LNCaP clone FGC (cell line): ENCODE data around the gene KLRB1.
"Not testable (repeated sequence)": the region's sequence is repeated elsewhere in the genome, so short reads cannot be mapped to it uniquely, and the experiment has no call there.

Source experiments
- DNase-seq: peaks from one replicate; pipeline ENCODE4 v3.0.0-alpha.2; 2011; ENCODE audit warnings: low read depth
- H3K4me3 ChIP-seq: 2 replicates; pipeline ENCODE4 v1.5.1; 2011; ENCODE audit warnings: mild to moderate bottlenecking, low read depth, low read length, control low read depth
- TF ChIP-seq, protein P1 (sequence below): IDR thresholded peaks from 2 replicates; pipeline ENCODE4 v1.5.1; 2012; ENCODE audit warnings: mild to moderate bottlenecking; ENCODE audit not compliant: control insufficient read depth, insufficient read depth; ENCODE audit errors: extremely low read depth

KLRB1 gene

GRCh38 chr12:9646794-9647781 is 39.4 kb upstream of the KLRB1 start:
- no peak for DNase-seq
- TF ChIP-seq, protein P1, sequence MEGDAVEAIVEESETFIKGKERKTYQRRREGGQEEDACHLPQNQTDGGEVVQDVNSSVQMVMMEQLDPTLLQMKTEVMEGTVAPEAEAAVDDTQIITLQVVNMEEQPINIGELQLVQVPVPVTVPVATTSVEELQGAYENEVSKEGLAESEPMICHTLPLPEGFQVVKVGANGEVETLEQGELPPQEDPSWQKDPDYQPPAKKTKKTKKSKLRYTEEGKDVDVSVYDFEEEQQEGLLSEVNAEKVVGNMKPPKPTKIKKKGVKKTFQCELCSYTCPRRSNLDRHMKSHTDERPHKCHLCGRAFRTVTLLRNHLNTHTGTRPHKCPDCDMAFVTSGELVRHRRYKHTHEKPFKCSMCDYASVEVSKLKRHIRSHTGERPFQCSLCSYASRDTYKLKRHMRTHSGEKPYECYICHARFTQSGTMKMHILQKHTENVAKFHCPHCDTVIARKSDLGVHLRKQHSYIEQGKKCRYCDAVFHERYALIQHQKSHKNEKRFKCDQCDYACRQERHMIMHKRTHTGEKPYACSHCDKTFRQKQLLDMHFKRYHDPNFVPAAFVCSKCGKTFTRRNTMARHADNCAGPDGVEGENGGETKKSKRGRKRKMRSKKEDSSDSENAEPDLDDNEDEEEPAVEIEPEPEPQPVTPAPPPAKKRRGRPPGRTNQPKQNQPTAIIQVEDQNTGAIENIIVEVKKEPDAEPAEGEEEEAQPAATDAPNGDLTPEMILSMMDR: no peak
- H3K4me3 ChIP-seq: peak overlapping the region; percentile 75

DNA sequence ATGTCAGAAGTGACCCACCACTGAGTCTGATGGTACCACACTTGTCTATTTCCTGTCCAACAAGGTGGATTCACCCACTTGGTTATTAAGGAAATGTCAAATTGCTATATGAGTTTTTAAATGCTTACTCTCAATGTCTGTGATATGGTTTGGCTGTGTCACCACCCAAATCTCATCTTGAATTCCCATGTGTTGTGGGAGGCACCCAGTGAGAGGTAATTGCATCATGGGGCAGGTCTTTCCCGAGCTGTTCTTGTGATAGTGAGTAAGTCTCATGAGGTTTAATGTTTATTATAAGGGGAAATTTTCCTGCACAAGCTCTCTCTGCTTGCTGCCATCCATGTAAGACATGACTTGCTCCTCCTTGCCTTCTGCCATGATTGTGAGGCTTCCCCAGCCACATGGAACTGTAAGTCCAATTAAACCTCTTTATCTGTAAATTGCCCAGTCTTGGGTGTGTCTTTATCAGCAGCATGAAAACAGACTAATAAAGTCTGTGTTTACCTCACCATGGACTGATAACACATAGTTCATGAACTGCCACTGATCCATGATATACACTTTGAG is 37.4 kb upstream of the KLRB1 start:
- not testable (repeated sequence) for DNase-seq, H3K4me3 ChIP-seq

- no peak for DNase-seq
- TF ChIP-seq, protein P1: no peak
- H3K4me3 ChIP-seq: no peak overlapping the region
Measured at GRCh38 chr12:9643266-9643660, 35.5 kb upstream of the KLRB1 start.

GRCh38 chr12:9642606-9643265 is 35.0 kb upstream of the KLRB1 start:
- no peak for DNase-seq
- H3K4me3 ChIP-seq: no peak overlapping the region
- TF ChIP-seq, protein P1: no peak

- TF ChIP-seq, protein P1: no peak
- H3K4me3 ChIP-seq: no peak overlapping the region
- no peak for DNase-seq
Measured at GRCh38 chr12:9640024-9640423, 32.3 kb upstream of the KLRB1 start.

- no peak for DNase-seq
- TF ChIP-seq, protein P1: no peak
- H3K4me3 ChIP-seq: no peak overlapping the region
Measured at GRCh38 chr12:9636851-9637206, 29.1 kb upstream of the KLRB1 start.

DNA sequence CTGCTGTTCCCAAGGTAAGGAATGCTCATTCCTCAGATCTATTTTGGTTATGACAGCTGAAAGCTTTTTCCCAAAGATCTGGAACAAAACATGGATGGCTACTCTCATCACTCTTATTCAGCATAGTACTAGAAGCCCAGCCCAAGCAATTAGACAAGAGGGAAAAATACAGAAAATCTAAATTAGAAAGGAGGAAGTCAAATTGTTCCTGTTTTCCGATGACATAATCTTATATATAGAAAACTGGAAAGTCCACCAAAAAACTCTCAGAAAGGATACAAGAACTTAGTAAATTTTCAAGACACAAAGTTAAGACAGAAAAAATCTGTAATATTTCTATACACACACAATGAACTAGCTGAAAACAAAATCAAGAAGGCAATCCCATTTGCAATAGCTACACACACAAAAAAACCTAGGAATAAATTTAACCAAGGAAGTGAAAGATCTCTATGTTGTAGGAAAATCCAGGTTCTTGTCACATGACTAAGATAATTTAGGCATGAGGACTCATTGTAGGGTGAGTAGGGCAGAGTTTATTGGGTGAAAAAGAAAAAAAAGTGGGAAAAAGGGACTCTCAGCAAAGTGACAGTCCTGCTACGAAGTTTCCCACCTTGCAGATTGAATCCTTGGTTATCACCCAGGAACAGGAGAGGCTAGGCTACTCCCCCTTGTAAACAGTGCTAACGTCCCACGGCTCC is 28.6 kb upstream of the KLRB1 start:
- TF ChIP-seq, protein P1: no peak
- no peak for DNase-seq
- no peak overlapping the region for H3K4me3 ChIP-seq
